ENCODE measurements around the gene SNRPN.

DNA sequence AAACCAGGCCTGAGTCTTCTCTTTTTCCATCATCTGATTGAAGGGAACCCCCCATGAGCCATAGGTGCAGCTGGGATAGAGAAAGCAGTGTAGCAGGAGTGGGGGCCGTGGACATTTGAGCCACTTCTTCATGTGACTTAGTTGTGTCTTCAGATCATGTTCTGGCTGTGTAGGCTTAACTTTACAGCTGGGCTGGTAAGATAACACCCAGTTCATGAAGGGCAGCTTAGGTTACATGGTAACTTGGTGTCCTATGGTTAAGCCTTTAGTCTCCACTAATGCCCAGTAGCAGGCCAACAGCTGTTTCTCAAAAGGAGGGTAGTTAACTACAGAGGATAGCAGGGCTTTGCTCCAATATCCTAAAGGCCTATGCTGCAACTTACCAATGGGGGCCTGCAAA lies 11.4 kb upstream of the SNRPN start:
- TF ChIP-seq POLR2AphosphoS5 (IDR thresholded peaks at IDR 0.05) = no peak
- TF ChIP-seq, protein P1, sequence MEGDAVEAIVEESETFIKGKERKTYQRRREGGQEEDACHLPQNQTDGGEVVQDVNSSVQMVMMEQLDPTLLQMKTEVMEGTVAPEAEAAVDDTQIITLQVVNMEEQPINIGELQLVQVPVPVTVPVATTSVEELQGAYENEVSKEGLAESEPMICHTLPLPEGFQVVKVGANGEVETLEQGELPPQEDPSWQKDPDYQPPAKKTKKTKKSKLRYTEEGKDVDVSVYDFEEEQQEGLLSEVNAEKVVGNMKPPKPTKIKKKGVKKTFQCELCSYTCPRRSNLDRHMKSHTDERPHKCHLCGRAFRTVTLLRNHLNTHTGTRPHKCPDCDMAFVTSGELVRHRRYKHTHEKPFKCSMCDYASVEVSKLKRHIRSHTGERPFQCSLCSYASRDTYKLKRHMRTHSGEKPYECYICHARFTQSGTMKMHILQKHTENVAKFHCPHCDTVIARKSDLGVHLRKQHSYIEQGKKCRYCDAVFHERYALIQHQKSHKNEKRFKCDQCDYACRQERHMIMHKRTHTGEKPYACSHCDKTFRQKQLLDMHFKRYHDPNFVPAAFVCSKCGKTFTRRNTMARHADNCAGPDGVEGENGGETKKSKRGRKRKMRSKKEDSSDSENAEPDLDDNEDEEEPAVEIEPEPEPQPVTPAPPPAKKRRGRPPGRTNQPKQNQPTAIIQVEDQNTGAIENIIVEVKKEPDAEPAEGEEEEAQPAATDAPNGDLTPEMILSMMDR (IDR thresholded peaks at IDR 0.05) = no peak
